ENCODE data around the gene REV3L. TPM values are rescaled to one million over a fixed set of nuclear protein-coding genes. Genes with fewer than 3 reads are reported as not detected.

REV3L gene
- total RNA-seq, 4 donors from 2014 or later: 38.9 to 50.4 (median 45.3) TPM

- peaks cover 11 to 58% (median 51%) of the 10 kb centered on the region in 4 donors for H3K4me1 ChIP-seq
- no peaks in the 10 kb centered on the region for H3K36me3 ChIP-seq
- TF ChIP-seq EP300 (IDR thresholded peaks at IDR 0.05): no peak
- WGBS: 72% methylated on average over 5 of the region's 5 CpGs
- H3K9me3 ChIP-seq: peaks cover 0 to 10% (median 4%) of the 10 kb centered on the region in 4 donors
- intact Hi-C loops (cut with DNase I): loop anchor here (5.0 kb wide), 1 partner anchor 33 kb away; no protein-coding TSS in a partner anchor
- H3K27ac ChIP-seq (replicated peaks in 1 of 4): no peak overlapping the region
- no peak for DNase-seq (ENCODE audit: extremely low spot score)
- no peak overlapping the region for H3K4me3 ChIP-seq
- H3K27me3 ChIP-seq: no peaks in the 10 kb centered on the region
Observed at GRCh38 chr6:111423960-111424846, 58.8 kb downstream of the REV3L start.

- Histone ChIP-seq H3K9me3 (no peaks in the 10 kb centered on the region), H3K27ac (replicated peaks in 1 of 4) (no peak overlapping the region), H3K4me3 (no peak overlapping the region), H3K36me3 (no peaks in the 10 kb centered on the region), H3K4me1 (peaks cover 21 to 69% (median 61%) of the 10 kb centered on the region in 4 donors), H3K27me3 (no peaks in the 10 kb centered on the region)
- intact Hi-C loops (cut with DNase I): loop anchor here (5.0 kb wide), 1 partner anchor 34 kb away; no protein-coding TSS in a partner anchor
- TF ChIP-seq POLR2AphosphoS5 (IDR thresholded peaks at IDR 0.05) (no peak), POLR2A (IDR thresholded peaks at IDR 0.05; ENCODE audit: low read depth) (no peak), CTCF (IDR thresholded peaks at IDR 0.05) (no peak), EP300 (IDR thresholded peaks at IDR 0.05) (no peak)
- 94% methylated on average over 2 of the region's 2 CpGs for WGBS
- DNase-seq (ENCODE audit: extremely low spot score): no peak
Observed at GRCh38 chr6:111423055-111423633, 59.9 kb downstream of the REV3L start.

GRCh38 chr6:111418971-111419693 is 63.9 kb downstream of the REV3L start:
- Histone ChIP-seq H3K27me3 (no peaks in the 10 kb centered on the region), H3K4me1 (peaks cover 32 to 72% (median 64%) of the 10 kb centered on the region in 4 donors), H3K4me3 (no peak overlapping the region), H3K9me3 (no peaks in the 10 kb centered on the region), H3K27ac (replicated peaks in 1 of 4) (peak overlapping the region in 3 of 4 donors; percentile 47 to 66 (median 65)), H3K36me3 (peaks cover 0 to 8% (median 2%) of the 10 kb centered on the region in 4 donors)
- TF ChIP-seq CTCF (IDR thresholded peaks at IDR 0.05) (no peak), POLR2A (IDR thresholded peaks at IDR 0.05; ENCODE audit: low read depth) (no peak), POLR2AphosphoS5 (IDR thresholded peaks at IDR 0.05) (no peak), EP300 (IDR thresholded peaks at IDR 0.05) (no peak)
- intact Hi-C loops (cut with DNase I): no loop called here
- DNase-seq (ENCODE audit: extremely low spot score): no peak
- 70% methylated on average over 5 of the region's 5 CpGs for WGBS

- H3K27ac ChIP-seq (replicated peaks in 1 of 4): peak overlapping the region in 3 of 4 donors; percentile 65 to 66 (median 65)
- H3K9me3 ChIP-seq: no peaks in the 10 kb centered on the region
- H3K4me1 ChIP-seq: peaks cover 30 to 60% (median 54%) of the 10 kb centered on the region in 4 donors
- H3K36me3 ChIP-seq: peaks cover 0 to 8% (median 2%) of the 10 kb centered on the region in 4 donors
- DNase-seq (ENCODE audit: extremely low spot score): no peak
- H3K27me3 ChIP-seq: no peaks in the 10 kb centered on the region
- H3K4me3 ChIP-seq: no peak overlapping the region
- TF ChIP-seq POLR2A (IDR thresholded peaks at IDR 0.05; ENCODE audit: low read depth): no peak
- TF ChIP-seq POLR2AphosphoS5 (IDR thresholded peaks at IDR 0.05): no peak
- no peak for TF ChIP-seq CTCF (IDR thresholded peaks at IDR 0.05)
- no peak for TF ChIP-seq EP300 (IDR thresholded peaks at IDR 0.05)
- intact Hi-C loops (cut with DNase I): no loop called here
Observed at GRCh38 chr6:111417946-111418345, 65.1 kb downstream of the REV3L start.

Measured in esophagus muscularis mucosa (tissue), 4 donors.